ENCODE data around the gene ATG14.
"Not testable (repeated sequence)": the region's sequence is repeated elsewhere in the genome, so short reads cannot be mapped to it uniquely, and the experiment has no call there.

ATG14 gene

GRCh38 chr14:55347040-55347439, 64.6 kb downstream of the ATG14 start:
- H3K27ac ChIP-seq, result no peak overlapping the region
- H3K36me3 ChIP-seq, result peaks cover 19% of the 10 kb centered on the region
- TF ChIP-seq CTCF (IDR thresholded peaks at IDR 0.05), result no peak
- no peaks in the 10 kb centered on the region for H3K27me3 ChIP-seq
- H3K4me1 ChIP-seq (ENCODE audit: control insufficient read depth in 1 of 2, insufficient read depth in 1 of 2, low read depth in 1 of 2, low read length in 1 of 2), result peaks cover under 1 to 2% of the 10 kb centered on the region in 2 experiments
- no peak overlapping the region for H3K4me3 ChIP-seq (ENCODE audit: low read depth in 1 of 2, low read length in 1 of 2)
- no peaks in the 10 kb centered on the region for H3K9me3 ChIP-seq

- peaks cover 14 to 23% of the 10 kb centered on the region in 2 experiments for H3K4me1 ChIP-seq (ENCODE audit: control insufficient read depth in 1 of 2, insufficient read depth in 1 of 2, low read depth in 1 of 2, low read length in 1 of 2)
- H3K27ac ChIP-seq, H3K9me3 ChIP-seq: not testable (repeated sequence)
Measured at GRCh38 chr14:55344582-55345163, 67.0 kb downstream of the ATG14 start.

GRCh38 chr14:55341781-55342180, 69.8 kb downstream of the ATG14 start:
- TF ChIP-seq CTCF (IDR thresholded peaks at IDR 0.05), result no peak
- Histone ChIP-seq H3K4me3 (ENCODE audit: low read depth in 1 of 2, low read length in 1 of 2) (no peak overlapping the region), H3K9me3 (no peaks in the 10 kb centered on the region), H3K27ac (no peak overlapping the region), H3K27me3 (no peaks in the 10 kb centered on the region), H3K4me1 (ENCODE audit: control insufficient read depth in 1 of 2, insufficient read depth in 1 of 2, low read depth in 1 of 2, low read length in 1 of 2) (peaks cover 22 to 31% of the 10 kb centered on the region in 2 experiments), H3K36me3 (no peaks in the 10 kb centered on the region)

More at GRCh38 chr14:55344582-55345163, 67.0 kb downstream of the ATG14 start:
- H3K4me3 ChIP-seq (ENCODE audit: low read depth in 1 of 2, low read length in 1 of 2); H3K36me3 ChIP-seq; H3K27me3 ChIP-seq: not testable (repeated sequence)

GRCh38 chr14:55340482-55340881, 71.1 kb downstream of the ATG14 start:
- Histone ChIP-seq H3K9me3 (no peaks in the 10 kb centered on the region), H3K4me3 (ENCODE audit: low read depth in 1 of 2, low read length in 1 of 2) (no peak overlapping the region), H3K27ac (no peak overlapping the region)

GRCh38 chr14:55339770-55340169, 71.9 kb downstream of the ATG14 start:
- Histone ChIP-seq H3K9me3 (no peaks in the 10 kb centered on the region), H3K4me3 (ENCODE audit: low read depth in 1 of 2, low read length in 1 of 2) (no peak overlapping the region), H3K27me3 (no peaks in the 10 kb centered on the region), H3K36me3 (no peaks in the 10 kb centered on the region), H3K4me1 (ENCODE audit: control insufficient read depth in 1 of 2, insufficient read depth in 1 of 2, low read depth in 1 of 2, low read length in 1 of 2) (peaks cover 22 to 31% of the 10 kb centered on the region in 2 experiments), H3K27ac (peak overlapping the region; percentile 54)
- no peak for TF ChIP-seq CTCF (IDR thresholded peaks at IDR 0.05)

More at GRCh38 chr14:55340482-55340881, 71.1 kb downstream of the ATG14 start:
- no peaks in the 10 kb centered on the region for H3K27me3 ChIP-seq
- TF ChIP-seq CTCF (IDR thresholded peaks at IDR 0.05), result no peak
- no peaks in the 10 kb centered on the region for H3K36me3 ChIP-seq
- H3K4me1 ChIP-seq (ENCODE audit: control insufficient read depth in 1 of 2, insufficient read depth in 1 of 2, low read depth in 1 of 2, low read length in 1 of 2), result peaks cover 22 to 31% of the 10 kb centered on the region in 2 experiments

GRCh38 chr14:55336691-55337090, 74.9 kb downstream of the ATG14 start:
- H3K27ac ChIP-seq, result no peak overlapping the region
- H3K9me3 ChIP-seq, result no peaks in the 10 kb centered on the region
- no peaks in the 10 kb centered on the region for H3K27me3 ChIP-seq
- no peak overlapping the region for H3K4me3 ChIP-seq (ENCODE audit: low read depth in 1 of 2, low read length in 1 of 2)
- peaks cover 4% of the 10 kb centered on the region for H3K36me3 ChIP-seq
- peaks cover 17 to 28% of the 10 kb centered on the region in 2 experiments for H3K4me1 ChIP-seq (ENCODE audit: control insufficient read depth in 1 of 2, insufficient read depth in 1 of 2, low read depth in 1 of 2, low read length in 1 of 2)
- no peak for TF ChIP-seq CTCF (IDR thresholded peaks at IDR 0.05)
